ENCODE measurements around the gene PDZD2.

The PDZD2 gene

DNA sequence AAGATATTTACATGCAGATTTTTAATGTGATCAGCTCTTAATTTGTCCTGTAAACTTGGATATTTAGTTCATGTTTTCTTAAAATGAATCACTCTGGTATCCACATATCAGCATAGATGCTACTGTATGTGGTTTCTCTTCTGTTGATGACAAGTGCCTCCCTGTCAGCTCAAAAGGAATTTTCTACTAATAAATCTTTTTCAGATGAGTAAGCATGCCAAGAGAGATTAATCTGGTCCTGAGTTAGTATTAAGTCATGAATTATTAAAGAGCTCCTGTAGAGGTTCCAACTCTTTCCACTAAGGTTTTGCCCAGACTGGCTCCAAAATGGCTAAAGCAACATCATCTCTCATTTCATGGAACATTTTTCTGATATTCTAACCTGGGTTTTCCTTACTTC, 406.0 kb downstream of the PDZD2 start:
- Mint-ChIP-seq H3K36me3 (ENCODE audit: low read depth) (no peaks in the 10 kb centered on the region), H3K27ac (no peak overlapping the region), H3K27me3 (no peaks in the 10 kb centered on the region), H3K9me3 (no peaks in the 10 kb centered on the region), H3K4me1 (ENCODE audit: low read depth) (no peaks in the 10 kb centered on the region), H3K4me3 (no peak overlapping the region)
- DNase-seq = no peak

DNA sequence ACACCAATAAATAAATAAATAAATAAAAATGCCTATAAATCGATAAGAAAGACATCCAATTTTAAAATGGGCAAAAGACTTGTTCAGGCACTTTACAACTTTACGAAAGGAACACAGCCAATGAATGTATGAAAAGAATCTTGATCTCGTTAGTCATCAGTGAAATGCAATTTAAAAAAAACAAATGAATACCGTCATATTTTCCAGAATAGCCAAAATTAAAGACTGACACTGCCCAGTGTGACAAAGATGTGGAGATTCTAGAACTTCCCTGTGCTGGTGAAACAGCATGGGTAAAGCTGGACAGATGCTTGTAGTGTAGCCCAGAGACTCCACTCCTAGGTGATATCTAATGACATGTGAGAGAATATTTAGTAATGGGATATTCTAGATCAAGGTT, 408.1 kb downstream of the PDZD2 start:
- DNase-seq = no peak
- H3K27me3 Mint-ChIP-seq = no peaks in the 10 kb centered on the region
- no peaks in the 10 kb centered on the region for H3K4me1 Mint-ChIP-seq (ENCODE audit: low read depth)
- no peaks in the 10 kb centered on the region for H3K9me3 Mint-ChIP-seq
- no peak overlapping the region for H3K27ac Mint-ChIP-seq
- H3K4me3 Mint-ChIP-seq = no peak overlapping the region
- H3K36me3 Mint-ChIP-seq (ENCODE audit: low read depth) = no peaks in the 10 kb centered on the region

DNA sequence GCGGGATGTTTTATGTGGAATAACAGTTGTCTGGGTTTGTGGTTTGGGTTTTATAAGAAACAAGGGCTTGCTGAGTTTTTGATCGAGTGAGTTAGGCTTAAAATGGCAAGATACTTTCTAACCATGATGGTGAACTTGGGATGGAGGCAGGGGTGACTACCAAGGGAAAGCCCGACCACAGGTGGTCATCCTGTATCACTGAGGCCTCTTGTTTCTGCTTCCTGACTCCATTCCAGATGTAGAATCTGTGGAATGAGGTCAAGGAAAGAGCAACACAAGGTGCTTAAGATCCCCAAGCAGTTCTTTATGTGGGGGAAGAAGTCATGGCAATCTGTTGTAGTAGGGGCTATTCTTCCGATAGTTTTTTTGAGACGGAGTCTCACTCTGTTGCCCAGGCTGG, 412.9 kb downstream of the PDZD2 start:
- H3K9me3 Mint-ChIP-seq = no peaks in the 10 kb centered on the region
- DNase-seq = no peak
- no peaks in the 10 kb centered on the region for H3K36me3 Mint-ChIP-seq (ENCODE audit: low read depth)
- no peak overlapping the region for H3K4me3 Mint-ChIP-seq
- no peaks in the 10 kb centered on the region for H3K27me3 Mint-ChIP-seq
- H3K27ac Mint-ChIP-seq = no peak overlapping the region
- no peaks in the 10 kb centered on the region for H3K4me1 Mint-ChIP-seq (ENCODE audit: low read depth)

DNA sequence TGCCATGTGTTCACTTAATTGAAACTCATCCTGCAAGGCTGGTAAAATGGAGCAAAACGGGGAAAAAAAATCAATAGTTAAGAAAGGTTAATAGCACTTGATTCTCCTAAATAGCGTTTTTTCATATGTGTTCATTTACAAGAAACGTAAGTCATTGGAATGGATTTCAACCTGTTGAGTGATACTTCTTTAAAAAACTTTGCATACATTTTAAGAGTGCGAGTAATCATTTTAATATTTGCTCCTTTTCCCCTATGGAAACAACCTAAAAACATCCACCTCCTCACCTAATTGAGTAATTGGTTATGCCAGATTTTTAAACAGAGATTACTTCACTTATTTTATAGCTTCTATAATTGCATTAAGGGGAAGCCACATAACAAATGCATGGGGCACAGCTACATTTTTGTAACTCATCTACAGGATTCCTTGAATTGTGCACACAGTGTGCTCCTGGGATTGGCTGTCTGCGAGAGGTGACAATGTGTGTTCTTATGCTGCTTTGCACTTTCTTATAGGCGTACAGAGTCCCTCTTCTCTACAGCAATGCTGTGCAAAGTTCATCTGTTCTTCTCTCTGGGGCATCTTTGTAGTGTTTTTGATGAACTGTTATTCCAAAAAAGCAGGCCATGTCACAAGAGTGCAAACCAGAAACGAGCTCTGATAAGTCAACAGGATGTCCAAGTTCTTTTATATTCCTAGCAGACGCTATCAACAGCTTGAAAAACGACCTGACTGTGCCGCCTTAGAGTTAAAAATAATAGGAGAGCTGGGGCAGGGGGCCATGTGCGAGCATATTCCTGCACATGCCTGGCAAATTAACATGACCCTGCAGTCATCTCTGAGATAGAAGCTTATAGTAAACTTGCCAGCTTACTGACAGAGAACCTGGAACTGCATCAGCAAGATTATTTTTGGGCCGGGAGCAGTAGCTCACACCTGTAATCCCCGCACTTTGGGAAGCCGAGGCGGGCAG, 417.2 kb downstream of the PDZD2 start:
- Mint-ChIP-seq H3K4me1 (ENCODE audit: low read depth) (no peaks in the 10 kb centered on the region), H3K9me3 (no peaks in the 10 kb centered on the region), H3K36me3 (ENCODE audit: low read depth) (no peaks in the 10 kb centered on the region), H3K27me3 (no peaks in the 10 kb centered on the region), H3K4me3 (no peak overlapping the region), H3K27ac (no peak overlapping the region)
- DNase-seq = no peak

DNA sequence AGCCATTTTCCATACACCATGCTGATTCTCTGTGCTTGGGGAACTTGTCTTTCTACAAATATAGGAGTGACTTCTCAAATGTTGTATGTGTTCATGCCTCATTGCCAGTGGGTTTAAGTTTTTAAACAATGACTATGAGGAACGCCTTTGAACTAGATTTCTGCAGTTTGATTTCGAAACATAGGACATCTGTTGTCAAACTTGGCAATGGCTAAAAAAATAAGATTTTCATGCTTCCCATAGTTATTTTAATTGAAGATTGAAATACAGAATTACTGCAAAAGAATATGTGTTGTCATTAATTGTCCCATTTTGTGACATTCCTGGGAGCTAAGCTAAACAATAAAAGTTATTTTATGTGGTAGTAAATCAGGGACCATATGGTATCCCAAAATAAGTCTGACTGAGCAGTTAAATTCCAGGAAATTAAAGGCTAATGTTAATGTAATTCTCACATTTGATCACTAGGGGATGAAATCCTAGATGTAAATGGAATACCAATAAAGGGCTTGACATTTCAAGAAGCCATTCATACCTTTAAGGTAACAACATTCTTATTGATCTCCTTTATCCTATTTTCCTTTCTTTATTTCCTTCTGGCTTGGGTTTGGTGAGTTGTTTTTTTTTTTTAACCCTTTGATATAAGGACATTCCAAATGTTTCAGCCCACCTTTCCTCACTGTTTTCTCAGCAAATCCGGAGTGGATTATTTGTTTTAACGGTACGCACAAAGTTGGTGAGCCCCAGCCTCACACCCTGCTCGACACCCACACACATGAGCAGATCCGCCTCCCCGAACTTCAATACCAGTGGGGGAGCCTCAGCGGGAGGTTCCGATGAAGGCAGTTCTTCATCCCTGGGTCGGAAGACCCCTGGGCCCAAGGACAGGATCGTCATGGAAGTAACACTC, 418.5 kb downstream of the PDZD2 start:
- Mint-ChIP-seq H3K36me3 (ENCODE audit: low read depth) (no peaks in the 10 kb centered on the region), H3K9me3 (no peaks in the 10 kb centered on the region), H3K27ac (no peak overlapping the region), H3K4me1 (ENCODE audit: low read depth) (no peaks in the 10 kb centered on the region), H3K27me3 (no peaks in the 10 kb centered on the region), H3K4me3 (no peak overlapping the region)
- DNase-seq = no peak

DNA sequence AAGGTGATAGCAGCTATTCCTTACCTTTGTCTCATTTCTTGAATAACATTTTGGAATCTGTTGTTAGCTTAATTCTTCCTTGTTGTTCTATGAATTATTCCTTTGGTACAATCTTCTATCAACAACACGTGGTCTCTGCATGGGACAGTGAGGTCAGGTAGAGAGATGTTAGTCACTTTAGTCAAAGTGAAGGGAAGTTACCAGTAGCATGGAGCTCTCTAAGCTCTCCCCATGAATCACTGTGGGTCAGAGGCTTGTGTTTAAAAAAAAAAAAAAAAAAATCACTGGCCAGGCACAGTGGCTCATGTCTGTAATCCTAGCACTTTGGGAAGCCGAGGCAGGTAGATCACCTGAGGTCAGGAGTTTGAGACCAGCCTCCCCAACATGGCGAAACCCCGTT, 419.2 kb downstream of the PDZD2 start:
- H3K4me3 Mint-ChIP-seq = no peak overlapping the region
- DNase-seq = no peak
- H3K9me3 Mint-ChIP-seq = no peaks in the 10 kb centered on the region
- no peaks in the 10 kb centered on the region for H3K4me1 Mint-ChIP-seq (ENCODE audit: low read depth)
- no peak overlapping the region for H3K27ac Mint-ChIP-seq
- H3K36me3 Mint-ChIP-seq (ENCODE audit: low read depth) = no peaks in the 10 kb centered on the region
- no peaks in the 10 kb centered on the region for H3K27me3 Mint-ChIP-seq

DNA sequence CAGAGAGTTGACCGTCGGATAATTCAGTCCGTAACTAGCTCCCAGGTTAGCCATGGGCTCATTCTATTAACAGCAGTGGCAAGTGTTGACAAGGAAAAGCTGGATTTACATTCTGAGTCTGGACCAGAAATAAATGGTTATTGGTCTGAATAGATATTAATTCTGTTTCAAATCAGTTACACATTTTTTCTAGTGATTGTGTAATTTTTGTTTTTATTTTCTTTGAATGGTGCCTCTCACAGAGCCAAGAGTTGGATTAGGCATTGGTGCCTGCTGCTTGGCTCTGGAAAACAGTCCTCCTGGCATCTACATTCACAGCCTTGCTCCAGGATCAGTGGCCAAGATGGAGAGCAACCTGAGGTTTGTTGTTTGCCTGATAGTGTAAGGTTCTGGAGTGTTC, 420.1 kb downstream of the PDZD2 start:
- Mint-ChIP-seq H3K4me3 (no peak overlapping the region), H3K4me1 (ENCODE audit: low read depth) (no peaks in the 10 kb centered on the region), H3K9me3 (no peaks in the 10 kb centered on the region), H3K27ac (no peak overlapping the region), H3K27me3 (no peaks in the 10 kb centered on the region), H3K36me3 (ENCODE audit: low read depth) (no peaks in the 10 kb centered on the region)
- DNase-seq = no peak

DNA sequence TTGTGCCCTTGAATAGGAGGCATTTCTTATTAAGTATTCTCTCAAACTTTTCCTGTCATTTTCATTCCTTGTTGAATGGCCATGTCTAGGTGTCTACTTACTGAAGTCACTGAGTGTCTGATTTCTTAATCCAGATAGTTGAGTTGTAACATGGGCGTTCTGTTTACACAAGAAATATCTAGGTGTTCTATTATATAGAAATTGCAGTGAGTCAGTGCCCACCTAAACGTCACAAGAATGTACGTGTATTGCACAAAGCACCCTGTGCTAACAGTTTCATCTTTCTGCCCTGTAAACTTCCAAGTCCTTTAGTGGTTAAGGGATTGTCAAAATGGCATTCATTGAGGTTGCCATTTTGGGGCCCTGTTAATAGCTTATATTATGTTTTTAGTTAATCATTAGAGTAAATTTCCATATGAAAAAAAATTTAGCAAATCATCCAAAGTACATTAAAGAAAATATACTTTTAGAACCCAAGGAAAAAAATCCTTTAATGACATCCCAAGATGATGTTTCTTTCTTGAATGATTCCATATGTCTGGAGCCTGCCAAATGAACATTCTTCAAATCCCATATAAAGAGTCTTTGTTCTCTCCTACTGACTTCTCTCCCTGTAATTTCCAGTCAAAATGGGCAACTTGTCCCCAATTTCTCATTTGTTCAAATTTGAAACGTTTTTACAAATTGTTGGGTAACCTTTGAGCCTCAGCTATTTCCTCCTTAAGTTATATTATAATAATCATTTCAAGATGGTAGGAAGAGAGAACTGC, 421.0 kb downstream of the PDZD2 start:
- Mint-ChIP-seq H3K4me1 (ENCODE audit: low read depth) (no peaks in the 10 kb centered on the region), H3K9me3 (no peaks in the 10 kb centered on the region), H3K27me3 (no peaks in the 10 kb centered on the region), H3K4me3 (no peak overlapping the region), H3K36me3 (ENCODE audit: low read depth) (no peaks in the 10 kb centered on the region), H3K27ac (no peak overlapping the region)
- no peak for DNase-seq

DNA sequence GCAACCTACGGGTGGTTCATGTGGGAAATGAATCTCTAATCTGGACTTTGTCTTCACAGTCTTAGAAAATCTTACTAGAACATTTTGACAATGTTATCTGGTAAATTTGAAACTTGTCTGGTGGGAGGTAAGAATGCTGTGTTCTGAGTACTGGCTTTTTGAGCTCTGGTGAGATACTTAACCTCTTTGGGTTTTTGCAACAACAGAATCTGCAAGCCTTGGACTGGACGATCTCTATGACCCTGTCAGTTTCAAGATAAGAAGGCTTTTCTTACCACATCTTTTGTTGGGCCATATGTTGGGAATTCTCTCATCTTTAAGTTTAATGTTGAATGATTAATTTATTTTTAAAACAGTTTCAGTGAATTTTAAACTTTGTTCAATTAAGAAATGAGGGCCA, 422.3 kb downstream of the PDZD2 start:
- no peaks in the 10 kb centered on the region for H3K4me1 Mint-ChIP-seq (ENCODE audit: low read depth)
- H3K27me3 Mint-ChIP-seq = no peaks in the 10 kb centered on the region
- H3K27ac Mint-ChIP-seq = no peak overlapping the region
- H3K4me3 Mint-ChIP-seq = no peak overlapping the region
- H3K9me3 Mint-ChIP-seq = no peaks in the 10 kb centered on the region
- H3K36me3 Mint-ChIP-seq (ENCODE audit: low read depth) = no peaks in the 10 kb centered on the region
- DNase-seq = no peak

DNA sequence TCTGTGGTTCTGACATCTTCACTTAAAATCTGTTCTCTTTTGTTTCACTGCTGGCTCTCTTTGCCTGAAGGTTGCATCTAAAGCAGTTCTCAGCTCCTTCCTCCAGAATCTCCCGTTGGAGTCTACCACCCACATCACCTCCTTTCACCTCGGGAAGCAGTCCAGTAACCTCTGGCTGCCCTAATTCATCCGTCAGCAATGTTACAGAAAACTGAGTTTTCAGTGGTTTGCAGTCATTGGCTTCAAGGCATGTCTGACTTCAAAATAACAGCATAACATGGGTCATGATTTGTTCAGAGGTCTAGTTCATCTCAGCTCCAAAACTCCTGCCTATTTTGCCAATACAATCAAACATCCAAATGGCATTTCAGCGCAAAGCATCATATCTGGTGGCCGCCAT, 427.5 kb downstream of the PDZD2 start:
- Mint-ChIP-seq H3K36me3 (ENCODE audit: low read depth) (no peaks in the 10 kb centered on the region), H3K9me3 (no peaks in the 10 kb centered on the region), H3K4me3 (no peak overlapping the region), H3K27ac (no peak overlapping the region), H3K27me3 (no peaks in the 10 kb centered on the region), H3K4me1 (ENCODE audit: low read depth) (peaks cover 3% of the 10 kb centered on the region)
- DNase-seq = no peak

DNA sequence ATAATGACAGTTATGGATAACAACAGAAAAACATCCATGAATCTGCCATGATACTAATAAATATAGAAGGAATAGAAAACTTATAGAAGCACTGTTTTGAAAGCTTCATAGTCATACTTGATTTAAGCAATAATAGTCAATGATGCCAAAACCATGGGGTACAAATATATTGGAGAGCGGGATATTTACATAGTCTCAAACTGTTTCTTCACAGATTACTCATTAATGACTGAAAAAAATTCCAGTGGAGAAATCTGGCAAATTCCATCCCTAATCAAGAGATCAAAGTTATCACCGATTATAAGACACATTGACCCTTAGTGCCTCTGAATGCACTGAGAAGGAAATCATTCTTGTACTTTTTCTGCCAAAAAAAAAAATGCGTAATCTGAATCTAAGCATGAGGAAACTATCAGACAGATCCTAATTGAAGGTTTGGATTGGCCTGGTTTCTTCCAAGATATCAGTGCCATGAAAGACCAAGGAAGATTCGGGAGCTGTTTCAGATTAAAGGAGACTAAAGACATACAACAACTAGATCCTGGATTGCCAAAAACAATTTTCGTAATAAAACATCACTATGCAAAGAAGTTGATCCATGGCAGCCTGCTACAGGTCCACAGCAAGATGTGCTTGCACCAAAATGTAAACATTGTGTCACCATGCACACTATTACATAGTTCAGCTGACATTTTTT, 429.0 kb downstream of the PDZD2 start:
- DNase-seq = no peak
- peaks cover 3% of the 10 kb centered on the region for H3K4me1 Mint-ChIP-seq (ENCODE audit: low read depth)
- no peak overlapping the region for H3K27ac Mint-ChIP-seq
- no peak overlapping the region for H3K4me3 Mint-ChIP-seq
- no peaks in the 10 kb centered on the region for H3K27me3 Mint-ChIP-seq
- H3K36me3 Mint-ChIP-seq (ENCODE audit: low read depth) = no peaks in the 10 kb centered on the region
- no peaks in the 10 kb centered on the region for H3K9me3 Mint-ChIP-seq

DNA sequence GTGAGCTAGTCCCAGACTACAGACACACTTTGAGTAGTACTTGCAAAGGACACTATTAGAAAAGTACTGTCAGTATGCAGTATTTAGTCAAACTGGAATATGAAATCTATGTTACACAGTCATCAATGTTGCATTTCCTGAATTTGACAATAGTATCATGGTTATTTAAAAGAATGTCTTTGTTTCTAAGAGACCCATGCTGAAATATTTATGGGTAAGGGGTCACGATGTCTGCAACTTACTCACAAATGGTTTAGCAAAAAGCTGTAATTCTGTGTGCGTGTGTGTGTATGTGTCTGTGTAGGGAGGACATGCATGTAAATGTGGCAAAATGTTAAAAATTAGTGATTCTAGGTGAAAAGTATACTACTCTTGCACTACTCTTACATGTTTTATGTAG, 429.6 kb downstream of the PDZD2 start:
- peaks cover 3% of the 10 kb centered on the region for H3K4me1 Mint-ChIP-seq (ENCODE audit: low read depth)
- no peaks in the 10 kb centered on the region for H3K9me3 Mint-ChIP-seq
- no peak for DNase-seq
- no peak overlapping the region for H3K4me3 Mint-ChIP-seq
- no peaks in the 10 kb centered on the region for H3K27me3 Mint-ChIP-seq
- H3K27ac Mint-ChIP-seq = no peak overlapping the region
- no peaks in the 10 kb centered on the region for H3K36me3 Mint-ChIP-seq (ENCODE audit: low read depth)

DNA sequence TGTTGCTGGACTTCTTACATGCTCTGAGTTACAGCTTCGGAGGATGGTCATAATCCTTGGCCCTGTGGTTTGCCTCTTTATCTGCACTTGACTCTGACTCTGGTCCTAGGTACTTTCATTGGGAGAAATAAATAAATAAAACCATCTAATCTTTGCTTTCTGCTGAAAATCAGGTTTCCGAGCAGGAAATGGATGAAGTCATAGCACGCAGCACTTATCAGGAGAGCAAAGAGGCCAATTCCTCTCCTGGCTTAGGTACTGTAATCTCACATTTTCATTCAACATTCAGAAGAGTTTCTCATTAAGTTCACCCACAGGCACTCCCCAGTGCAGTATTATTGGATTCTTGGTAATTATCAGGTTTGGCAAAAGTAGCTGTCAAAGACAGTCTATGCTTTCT, 430.5 kb downstream of the PDZD2 start:
- Mint-ChIP-seq H3K36me3 (ENCODE audit: low read depth) (no peaks in the 10 kb centered on the region), H3K27me3 (no peaks in the 10 kb centered on the region), H3K4me1 (ENCODE audit: low read depth) (peaks cover 3% of the 10 kb centered on the region), H3K27ac (no peak overlapping the region), H3K9me3 (no peaks in the 10 kb centered on the region), H3K4me3 (no peak overlapping the region)
- no peak for DNase-seq

DNA sequence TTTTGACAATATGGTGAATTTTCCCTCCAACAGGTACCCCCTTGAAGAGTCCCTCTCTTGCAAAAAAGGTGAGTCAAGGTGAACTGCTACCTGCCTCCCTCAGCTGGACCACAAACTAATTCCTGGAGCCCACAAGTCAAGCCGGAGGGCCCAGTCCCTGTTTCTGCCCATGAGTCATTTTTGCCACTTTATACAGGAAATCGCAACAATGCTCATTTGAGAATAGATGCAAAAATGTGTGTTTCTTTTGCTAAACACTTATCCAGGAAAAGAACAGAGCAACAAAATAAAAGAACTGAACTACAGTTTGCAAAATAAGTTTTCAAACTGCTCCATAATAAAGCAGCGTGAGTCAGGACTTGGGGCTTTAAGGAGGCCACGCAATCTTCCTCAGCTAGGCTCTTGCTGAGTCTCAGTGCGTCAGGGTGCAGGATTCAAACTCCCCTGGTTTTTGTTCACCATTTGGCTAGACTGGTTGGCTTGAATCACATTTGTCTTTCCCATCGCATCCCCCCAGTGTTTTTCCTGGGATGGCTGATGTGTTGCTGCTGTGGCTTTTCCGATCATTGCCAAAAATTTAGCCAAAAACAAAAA, 432.5 kb downstream of the PDZD2 start:
- peaks cover 3% of the 10 kb centered on the region for H3K4me1 Mint-ChIP-seq (ENCODE audit: low read depth)
- no peak overlapping the region for H3K27ac Mint-ChIP-seq
- H3K4me3 Mint-ChIP-seq = no peak overlapping the region
- no peaks in the 10 kb centered on the region for H3K9me3 Mint-ChIP-seq
- no peaks in the 10 kb centered on the region for H3K36me3 Mint-ChIP-seq (ENCODE audit: low read depth)
- no peaks in the 10 kb centered on the region for H3K27me3 Mint-ChIP-seq
- DNase-seq = no peak
